Lung microvascular endothelial cell (primary cell): ENCODE results near the gene NCKAP5. TPM values are rescaled to one million over a fixed set of nuclear protein-coding genes. Genes with fewer than 3 reads are reported as not detected.

Source experiments
- DNase-seq, 2 donors: peaks; one replicate each; pipeline versions ENCODE4 v3.0.0 to v3.0.0-alpha.2; 2010; ENCODE audit warnings: low read depth in 2 of 2
- total RNA-seq: library from RNA; depleted of rRNA; stranded (reverse); fragments of >200 nt; gene quantifications from 2 replicates; pipeline ENCODE4 v1.2.1, GENCODE V29; 2014

NCKAP5 gene
- total RNA-seq, 1 donor from 2014 or later = under 0.01 TPM

DNA sequence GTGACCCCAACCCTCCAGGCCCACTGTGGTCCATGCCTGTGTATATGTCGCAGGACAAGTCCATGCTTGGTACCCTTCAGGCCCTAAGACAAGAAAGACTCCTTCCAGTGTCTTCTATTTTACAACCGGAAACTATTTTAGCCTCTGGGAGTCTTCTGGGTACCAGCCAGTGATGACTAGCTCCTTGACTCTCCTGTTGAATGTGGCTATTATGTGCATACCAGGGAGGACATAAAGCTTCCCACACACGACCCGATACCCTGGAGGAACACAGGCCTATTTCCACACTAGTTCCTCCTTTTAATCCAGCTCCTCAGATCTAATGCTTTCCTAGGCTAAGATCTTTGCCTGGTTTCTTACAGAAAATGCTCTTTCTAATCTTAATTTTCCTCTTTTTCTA is 178.1 kb downstream of the NCKAP5 start:
- DNase-seq = no peak

DNA sequence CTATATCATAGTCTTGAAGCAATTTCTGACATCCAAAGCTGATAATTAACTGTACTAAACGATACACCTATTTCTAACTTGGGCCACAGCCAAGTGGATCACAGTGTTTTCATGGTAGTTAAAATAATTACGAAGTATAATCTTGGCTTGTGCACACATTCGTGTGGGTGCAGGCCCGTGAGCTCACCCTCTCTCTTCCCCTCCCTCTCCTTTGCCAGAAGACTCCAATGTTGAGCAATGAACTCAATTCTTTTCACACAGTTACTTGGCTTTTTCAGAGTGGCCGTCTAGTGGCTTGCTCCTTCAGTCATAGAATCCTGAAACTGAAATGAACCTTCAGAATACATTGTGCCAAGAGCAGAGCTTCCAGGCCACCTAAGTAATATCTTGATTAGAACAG is 178.7 kb downstream of the NCKAP5 start:
- no peak for DNase-seq

DNA sequence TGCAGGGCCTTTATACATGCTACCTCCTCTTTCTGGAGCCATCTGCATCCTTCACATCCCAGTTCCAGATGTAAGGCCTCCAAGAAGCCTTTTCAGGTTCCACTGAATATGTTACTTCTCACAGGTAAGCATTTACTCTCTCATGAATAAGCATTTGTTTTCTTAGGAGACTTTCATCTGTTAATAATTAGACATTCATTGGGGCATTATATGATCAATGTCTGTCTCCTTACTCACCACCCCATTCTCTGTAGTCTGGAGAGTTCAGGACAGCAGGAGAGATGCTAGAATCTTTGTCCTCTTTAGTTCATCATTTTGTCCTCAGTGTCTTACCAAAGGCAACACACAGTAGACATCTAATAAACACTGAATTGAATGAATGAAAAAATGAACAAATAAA is 185.7 kb downstream of the NCKAP5 start:
- no peak for DNase-seq

DNA sequence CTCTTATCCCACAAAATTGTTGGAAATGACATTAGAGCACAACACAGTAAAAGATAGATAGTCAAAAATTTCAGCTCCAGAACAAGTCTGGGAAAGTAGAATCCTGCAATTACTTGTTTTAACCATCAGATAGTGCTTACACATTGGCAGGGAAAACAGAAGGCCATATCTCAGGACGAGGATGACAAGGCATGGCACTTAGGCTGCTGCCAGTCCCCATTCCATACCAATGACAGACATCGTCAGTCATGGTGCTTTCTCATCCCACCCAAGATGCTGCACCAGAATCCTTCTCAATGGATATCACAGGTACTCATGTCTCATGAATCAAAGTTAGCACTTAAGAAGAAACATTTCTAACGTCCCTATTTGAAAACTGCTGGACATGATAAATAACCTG is 187.3 kb downstream of the NCKAP5 start:
- DNase-seq = no peak

DNA sequence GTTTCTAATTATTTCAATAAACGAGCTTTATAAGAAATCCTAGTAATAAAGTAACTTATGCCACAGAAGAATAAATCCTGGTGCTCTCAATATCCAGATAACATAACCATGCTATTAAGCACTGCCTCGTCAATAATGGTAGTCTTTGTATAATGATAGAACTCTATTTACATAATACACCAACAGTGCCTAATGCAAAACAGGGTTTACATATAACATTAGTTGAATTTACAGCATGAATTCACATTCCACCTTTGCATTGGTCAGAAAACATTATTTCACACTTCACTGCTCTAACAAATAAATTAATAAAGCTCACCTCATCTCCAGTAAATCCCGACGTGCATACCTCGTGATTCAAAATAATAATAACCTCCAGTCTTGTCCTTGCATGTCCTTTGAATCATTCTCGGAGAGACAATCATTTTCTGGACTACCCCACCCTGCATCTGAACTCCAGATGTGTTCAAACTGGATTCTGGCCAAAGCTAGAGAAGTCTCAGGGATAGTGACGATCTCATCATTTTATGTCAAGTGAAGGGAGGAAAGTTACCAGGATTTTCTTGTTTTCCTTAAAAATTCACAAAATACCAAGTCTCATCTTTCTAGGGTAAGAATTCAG is 189.2 kb downstream of the NCKAP5 start:
- DNase-seq = no peak

DNA sequence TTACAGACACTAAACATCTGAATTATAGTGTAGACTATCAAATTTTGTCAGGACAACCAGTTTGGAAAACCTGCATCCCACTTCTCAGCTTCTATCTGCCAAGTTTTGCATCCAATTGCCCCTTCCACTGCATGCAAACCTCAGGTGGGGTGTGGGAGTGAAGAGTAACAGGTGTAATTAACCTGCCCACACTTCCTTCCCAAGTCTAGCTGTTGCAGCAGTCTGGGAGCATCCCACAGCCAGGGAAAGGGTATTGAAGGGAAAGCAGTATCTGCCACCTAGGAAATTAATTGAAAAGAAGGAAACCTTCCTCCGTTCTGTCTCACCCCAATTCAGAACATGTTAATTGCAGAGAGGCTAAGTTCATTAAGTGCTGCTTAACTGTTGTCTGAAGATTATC is 189.9 kb downstream of the NCKAP5 start:
- no peak for DNase-seq

DNA sequence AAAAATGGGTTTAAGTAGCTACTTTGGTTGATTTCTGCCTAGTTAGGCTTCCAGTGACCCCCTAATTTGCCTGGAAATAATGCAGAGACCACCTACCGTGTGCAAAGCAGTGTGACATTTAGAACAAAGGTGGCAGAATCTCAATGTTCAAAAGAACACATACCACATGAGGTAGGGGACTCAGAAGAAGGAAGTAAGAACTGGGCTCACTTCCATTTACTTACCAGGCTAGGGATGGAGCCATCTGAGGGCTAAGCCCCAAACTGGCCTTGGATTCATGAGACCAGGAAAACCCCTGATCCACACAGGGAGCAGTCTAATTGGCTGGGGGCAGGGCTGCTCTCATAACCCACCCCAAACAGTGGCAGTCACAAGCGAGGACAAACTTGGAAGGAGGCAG is 190.7 kb downstream of the NCKAP5 start:
- no peak for DNase-seq

DNA sequence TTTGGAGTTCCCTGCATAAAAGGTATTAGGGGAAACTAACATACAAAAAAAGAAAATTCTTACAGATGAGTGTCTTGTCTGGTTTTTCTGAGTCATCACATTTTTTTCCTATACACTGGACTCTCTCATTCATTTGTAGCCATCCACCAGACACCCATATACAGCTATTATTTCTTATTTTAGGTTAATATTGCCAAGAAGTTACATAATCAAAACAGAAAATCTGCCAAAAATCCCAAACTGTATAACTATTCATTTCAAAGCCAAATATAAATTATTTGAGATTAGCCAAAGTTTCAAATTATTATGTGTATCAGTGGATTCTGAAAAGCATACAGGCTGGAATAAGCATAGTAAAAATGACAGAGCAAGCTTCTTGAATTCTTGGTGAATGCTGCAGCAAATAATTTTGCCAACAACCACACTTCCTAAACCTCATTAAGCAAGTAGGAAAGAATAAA is 191.2 kb downstream of the NCKAP5 start:
- no peak for DNase-seq

DNA sequence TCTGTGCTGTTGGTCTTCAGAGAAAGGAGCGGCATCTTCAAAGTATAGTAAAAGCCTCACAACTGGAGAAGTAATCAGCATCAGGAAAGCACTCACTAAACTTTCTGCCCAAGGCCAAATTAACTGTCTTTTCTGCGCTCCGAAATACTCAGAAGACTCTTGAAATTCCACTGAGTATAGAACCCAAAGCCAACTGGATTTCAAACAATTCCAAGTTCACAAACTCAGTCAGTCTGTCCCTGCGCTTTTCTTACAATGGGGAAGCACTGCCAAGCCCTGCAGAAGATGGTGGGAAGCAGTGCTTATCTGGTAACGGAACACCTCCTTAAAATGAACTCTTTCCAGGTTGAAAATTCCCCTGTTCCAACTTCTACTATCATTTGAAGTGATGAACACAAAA is 193.5 kb downstream of the NCKAP5 start:
- DNase-seq = no peak

DNA sequence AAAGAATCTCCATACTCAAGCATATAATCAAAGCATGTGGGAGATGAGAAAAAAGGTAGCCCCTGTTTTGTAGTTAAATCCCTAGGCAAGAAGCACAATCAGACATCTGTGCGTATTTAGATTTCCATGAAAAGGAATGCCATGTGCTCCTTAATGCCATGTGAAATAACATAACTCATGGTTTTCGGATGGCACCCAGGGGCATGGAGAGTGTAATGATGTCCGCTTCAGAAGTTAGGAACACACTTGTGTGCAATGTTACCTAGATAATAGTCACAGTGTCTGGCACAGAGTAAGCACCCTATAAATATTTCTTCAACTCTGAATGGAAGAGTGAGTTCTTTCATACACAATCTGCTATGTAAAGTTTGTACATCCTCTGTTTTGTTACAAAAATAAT is 197.0 kb downstream of the NCKAP5 start:
- DNase-seq = no peak

DNA sequence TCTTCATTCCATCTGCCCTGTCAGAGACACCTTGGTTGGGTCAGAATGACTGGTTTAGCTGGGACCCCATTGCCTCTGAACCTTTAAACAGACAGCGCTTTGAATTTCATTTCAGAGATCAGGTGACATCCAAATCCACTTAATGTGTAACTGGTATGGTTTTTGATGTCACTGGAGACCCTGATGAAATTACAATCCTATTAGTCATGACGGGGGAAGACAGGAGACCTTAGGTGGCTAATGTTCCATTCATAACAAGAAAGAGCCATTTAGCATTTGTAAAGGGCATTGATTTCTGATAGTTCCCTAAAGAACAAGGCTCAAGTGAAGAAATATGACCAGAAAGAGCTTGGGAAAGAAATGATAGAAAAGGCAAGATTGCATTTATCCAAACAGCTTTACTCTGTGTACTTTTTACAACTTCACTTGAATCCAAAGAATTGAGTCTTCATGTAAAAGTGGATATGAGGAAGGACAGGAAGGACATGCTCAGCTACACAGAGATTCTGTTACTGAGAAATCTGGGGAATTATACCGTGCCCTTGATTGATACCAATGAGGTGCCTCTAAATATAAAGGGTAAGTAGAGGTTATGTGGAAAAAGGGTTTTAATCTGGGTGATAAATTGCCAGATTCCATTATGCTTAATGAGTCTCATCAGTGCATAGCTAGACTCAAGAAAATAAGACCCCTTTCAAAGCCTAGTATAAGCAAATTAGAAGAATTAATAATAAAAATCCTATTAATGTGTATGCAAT is 198.2 kb downstream of the NCKAP5 start:
- DNase-seq = no peak

DNA sequence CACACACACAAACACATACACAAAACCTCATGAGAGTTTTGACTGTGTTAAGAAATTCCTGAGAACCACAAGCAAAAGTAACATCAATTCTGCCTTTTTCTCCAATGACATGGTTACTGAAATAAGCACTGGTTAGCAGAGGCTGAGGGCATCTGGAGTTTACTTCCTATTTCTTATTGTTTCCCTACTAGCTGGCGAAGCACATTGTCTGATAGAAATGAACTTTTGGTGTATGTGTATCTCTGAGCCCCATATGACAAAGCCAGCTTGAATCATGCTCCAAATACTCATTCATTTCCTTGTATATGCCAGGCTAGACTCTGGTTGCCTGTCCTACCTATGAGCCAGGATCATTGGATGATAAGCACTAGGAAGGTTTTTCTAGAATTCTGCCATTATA is 203.1 kb downstream of the NCKAP5 start:
- DNase-seq = peak in 1 of 2 donors; percentile 69

DNA sequence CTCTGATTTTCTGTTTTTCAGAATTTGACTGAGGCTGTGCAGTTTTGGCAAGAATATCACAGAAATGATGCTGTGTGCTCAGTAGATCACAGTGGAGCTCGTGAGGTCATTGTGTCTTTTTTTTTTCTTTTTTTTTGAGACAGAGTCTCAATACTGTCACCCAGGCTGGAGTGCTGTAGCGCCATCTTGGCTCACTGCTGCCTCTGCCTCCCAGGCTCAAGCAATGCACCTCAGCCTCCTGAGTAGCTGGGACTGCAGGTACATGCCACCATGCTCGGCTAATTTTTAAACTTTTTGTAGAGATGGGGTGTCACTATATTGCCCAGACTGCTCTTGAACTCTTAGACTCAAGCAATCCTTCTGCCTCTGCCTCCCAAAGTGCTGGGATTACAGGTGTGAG is 203.6 kb downstream of the NCKAP5 start:
- DNase-seq = no peak

DNA sequence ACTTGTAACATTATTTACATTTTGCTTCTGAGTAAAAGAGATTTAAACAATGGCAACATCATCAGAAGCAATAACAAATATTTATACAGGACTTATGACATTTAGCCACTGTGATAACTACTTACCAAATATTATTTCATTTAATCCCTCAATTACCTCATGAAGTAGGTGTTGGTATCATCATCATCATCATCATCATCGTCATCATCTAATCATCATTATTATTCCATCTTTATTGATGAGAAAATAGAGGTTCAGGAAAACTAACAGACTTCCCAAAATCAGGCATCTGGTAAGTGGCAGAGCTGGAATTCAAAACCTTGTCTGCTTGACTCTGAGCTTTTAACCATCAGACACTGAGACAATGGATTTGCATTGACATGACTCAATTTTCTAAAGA is 204.4 kb downstream of the NCKAP5 start:
- no peak for DNase-seq

DNA sequence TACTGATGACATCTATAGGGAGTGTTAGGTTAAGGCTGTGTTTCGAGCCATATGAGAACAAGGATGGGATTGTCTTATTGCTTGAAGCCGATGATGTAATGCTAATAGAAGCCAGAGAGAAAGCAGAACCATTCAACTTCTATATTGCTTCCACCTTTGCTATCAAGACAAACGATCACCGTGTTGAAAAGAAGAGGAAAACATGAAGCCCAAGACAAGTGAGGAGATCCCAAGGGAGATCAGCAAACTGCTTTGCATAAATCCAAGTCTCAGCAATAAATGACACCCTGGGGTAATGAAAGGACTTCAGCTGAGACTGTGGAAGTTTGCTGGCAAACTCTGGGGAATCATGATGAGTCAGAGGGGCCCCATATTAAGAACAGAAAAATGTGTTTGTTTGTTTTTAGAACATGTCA is 206.2 kb downstream of the NCKAP5 start:
- DNase-seq = peak in 1 of 2 donors; percentile 22

DNA sequence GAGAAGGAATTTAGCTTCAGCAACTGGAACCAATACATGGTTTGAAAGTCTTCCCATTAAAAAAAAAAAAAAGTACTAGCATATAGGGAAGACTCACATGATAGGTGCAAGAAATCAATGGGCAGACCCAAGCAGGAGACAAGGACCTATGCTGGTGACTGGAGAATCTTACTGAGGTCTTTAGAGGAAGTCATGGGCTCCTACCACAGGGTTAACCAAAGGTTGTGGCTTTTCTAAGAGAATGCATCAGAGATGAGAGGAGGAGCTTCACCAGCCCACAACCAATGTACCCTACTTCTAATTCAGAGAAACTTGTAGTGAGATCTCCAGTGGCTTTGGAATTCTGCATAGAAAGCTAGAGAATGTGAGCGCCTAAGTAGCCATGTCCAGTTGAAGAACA is 207.4 kb downstream of the NCKAP5 start:
- no peak for DNase-seq

DNA sequence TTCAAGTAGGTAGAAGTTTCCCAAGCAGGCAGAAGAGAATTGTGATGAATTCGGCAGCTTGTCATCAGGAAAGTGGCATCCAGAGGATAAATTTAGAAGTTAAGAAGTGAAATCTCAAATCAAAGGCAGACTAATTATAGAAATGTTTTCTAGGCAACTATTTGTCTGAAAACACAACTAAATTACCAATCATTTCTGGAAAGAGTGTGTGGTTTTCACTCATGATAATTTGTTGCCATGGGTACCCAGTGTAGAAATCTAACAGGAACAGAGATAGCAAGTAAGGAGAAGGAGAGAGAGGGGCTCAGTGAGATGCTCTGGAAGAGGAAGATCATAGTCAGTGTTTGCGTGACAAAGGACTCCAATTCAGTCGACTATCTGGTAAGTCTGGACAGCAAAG is 208.1 kb downstream of the NCKAP5 start:
- no peak for DNase-seq

DNA sequence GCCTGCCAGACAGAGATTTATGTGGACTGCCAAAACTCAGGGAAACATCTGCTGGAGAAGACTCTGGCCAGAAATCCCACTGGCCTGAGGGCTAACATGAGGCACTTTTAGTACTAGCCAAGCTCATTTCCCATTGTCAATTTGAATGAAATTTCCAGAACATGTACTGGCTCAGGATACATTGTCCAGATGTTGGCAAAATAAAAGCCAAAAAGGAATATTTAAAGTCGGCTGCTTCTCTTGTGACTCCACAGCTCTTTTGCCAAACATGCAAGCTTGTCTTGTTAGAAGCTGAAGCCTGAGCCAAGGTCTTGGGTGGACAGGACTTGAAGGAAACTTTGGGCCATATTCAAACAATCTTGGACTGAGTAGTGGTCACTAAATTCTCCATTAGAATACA is 215.5 kb downstream of the NCKAP5 start:
- no peak for DNase-seq

DNA sequence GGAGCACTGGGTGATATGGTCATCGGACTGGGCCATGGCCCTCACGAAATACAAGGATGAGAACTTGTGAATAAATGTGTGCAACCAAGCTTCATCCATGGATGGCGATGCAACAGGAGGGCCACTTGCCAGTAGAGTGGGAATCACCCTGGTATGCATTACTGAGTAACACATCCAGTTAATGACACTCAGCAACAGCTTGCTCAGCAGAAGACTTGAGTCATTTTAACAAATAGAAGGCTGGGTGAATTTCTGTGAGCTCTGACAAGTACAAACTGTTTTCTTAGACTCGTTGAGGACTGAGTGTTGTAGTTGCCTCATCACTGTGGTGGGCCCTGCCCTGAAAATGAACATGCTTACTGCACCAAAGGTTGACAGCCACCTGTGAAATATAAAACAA is 221.6 kb downstream of the NCKAP5 start:
- peak in 1 of 2 donors; percentile 5 for DNase-seq

DNA sequence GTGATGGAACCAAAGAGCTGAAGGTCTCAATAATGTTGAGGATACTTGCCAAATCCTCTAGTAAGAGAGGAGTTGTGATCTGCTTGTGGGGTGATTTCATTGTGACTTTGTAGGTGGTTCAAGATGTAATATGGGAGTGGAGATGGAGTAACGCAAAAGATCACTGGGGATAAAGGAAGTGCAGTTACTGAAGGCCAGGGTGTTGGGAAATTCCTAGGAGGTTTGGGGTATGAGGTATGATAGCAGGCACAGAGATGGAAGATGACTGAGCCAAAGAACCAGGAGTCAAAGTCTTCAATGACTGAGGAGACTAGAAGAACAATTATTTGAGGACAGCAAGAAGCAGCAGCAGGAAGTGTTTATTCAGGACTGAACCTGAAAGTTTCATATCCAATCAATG is 222.6 kb downstream of the NCKAP5 start:
- no peak for DNase-seq

DNA sequence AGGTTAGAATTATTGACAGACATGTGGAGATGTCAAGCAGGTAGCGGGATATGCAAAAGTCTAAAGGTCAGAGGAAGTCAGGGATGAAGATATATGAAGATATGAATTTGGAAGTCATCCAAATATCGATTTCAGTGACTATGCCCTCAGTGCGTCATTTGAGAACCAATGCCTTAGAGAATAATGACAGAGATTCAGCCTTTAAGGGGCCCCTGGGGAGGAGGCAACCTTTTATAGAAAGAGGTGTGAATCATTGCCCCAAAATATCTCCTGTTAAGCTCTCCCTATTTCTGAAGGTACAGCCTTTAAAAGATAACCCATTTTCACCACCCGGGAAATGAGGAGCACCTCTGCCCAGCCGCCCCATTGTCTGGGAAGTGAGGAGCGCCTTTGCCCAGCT is 223.4 kb downstream of the NCKAP5 start:
- no peak for DNase-seq

DNA sequence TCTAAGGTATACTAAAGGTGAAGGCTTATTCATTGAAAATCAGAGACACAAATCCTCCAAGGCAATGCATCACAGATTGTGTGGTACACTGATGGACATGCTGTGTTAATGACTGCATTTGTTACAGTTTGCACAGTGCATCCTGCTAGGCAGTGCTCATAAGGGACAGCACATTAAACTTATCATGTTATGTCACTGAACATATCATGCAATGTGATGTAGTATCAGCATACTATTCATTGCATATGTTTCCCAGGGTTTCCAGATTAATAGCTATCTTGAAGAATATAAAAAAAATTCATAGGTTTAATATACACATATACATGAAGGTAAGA is 225.3 kb downstream of the NCKAP5 start:
- DNase-seq = no peak

DNA sequence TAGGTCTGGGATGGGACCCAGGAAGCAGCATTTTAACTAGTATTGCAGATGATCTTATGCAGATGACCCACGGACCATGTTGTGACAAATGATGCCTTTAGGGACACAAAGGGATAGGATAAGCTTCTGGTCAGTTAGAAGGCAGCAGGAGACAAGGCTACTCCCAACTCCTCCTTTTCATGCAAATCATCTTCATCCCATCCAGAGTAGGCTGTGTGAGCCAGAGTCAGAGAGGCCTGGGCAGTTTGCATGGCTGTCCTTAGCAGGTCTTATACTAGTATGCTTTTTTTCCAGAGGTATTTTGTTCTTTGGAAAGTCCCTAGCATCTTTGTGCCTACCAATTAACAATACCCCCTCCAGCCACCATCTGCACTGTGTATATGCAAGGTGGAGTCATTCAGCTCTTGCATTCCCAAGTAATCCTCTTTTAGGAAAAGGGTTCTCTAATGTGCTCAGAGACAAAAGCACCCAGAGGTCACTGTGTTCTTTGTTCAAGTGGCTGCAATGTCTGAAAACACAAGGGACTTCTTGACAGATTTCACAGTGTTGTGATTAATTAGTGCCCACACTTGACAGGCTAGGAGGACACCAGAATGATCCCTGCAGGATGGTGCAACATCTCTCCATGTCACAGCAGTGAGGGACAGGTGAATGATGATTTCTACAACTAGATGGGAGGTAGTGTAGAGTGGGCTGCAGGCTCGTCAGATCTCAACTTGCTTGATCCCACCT is 225.8 kb downstream of the NCKAP5 start:
- no peak for DNase-seq
